A673 (cell line): ENCODE measurements around the gene MAB21L1.

Source experiments
- CTCF ChIP-seq: fragments of 300-800, 200-600 bp; sonication (generic); conservative IDR thresholded peaks from 2 replicates; pipeline ENCODE4 v1.5.1; 2017; ENCODE audit warnings: low read depth, mild to moderate bottlenecking, antibody characterized with exemption, low read length, moderate library complexity, mixed read lengths
- EZH2 ChIP-seq: fragments of 200-600 bp; sonication (generic); IDR thresholded peaks from 2 replicates; pipeline ENCODE4 v1.6.1; 2017; ENCODE audit warnings: borderline replicate concordance, low read depth, mild to moderate bottlenecking, mixed read lengths, antibody characterized with exemption, low read length; ENCODE audit not compliant: poor library complexity, severe bottlenecking

- TF ChIP-seq EZH2 = no peak
- TF ChIP-seq CTCF = no peak
These were observed 5.3 kb upstream of the MAB21L1 start for GRCh38 chr13:35481777-35482176.
